HG02943 (cell line): ENCODE measurements around the gene HOXC12.

ENCODE experiments used
- ATAC-seq: cut with Tn5 transposase; IDR thresholded peaks from one replicate; pipeline ENCODE4 v1.9.1; 2021; ENCODE audit warnings: mild to moderate bottlenecking, low read depth, moderate library complexity; ENCODE audit not compliant: unreplicated experiment

The HOXC12 gene

GRCh38 chr12:53955036-53955775 is 503 bp downstream of the HOXC12 start:
- no peak for ATAC-seq

GRCh38 chr12:53955776-53956250 is 1.1 kb downstream of the HOXC12 start:
- ATAC-seq, result no peak

- no peak for ATAC-seq
Measured at GRCh38 chr12:53956251-53956887, 1.7 kb downstream of the HOXC12 start.

- no peak for ATAC-seq
Measured at GRCh38 chr12:53956914-53957536, 2.3 kb downstream of the HOXC12 start.

GRCh38 chr12:53958128-53958527 is 3.4 kb downstream of the HOXC12 start:
- no peak for ATAC-seq

- no peak for ATAC-seq
Measured at GRCh38 chr12:53959314-53959713, 4.6 kb downstream of the HOXC12 start.

GRCh38 chr12:53960187-53961024 is 5.7 kb downstream of the HOXC12 start:
- ATAC-seq, result no peak

GRCh38 chr12:53961025-53961761 is 6.5 kb downstream of the HOXC12 start:
- ATAC-seq, result no peak

- ATAC-seq, result no peak
Measured at GRCh38 chr12:53963005-53963404, 8.3 kb downstream of the HOXC12 start.

- no peak for ATAC-seq
Measured at GRCh38 chr12:53963434-53964314, 9.0 kb downstream of the HOXC12 start.

- ATAC-seq, result no peak
Measured at GRCh38 chr12:53964315-53964713, 9.6 kb downstream of the HOXC12 start.

- no peak for ATAC-seq
Measured at GRCh38 chr12:53965281-53966084, 10.8 kb downstream of the HOXC12 start.

- ATAC-seq, result no peak
Measured at GRCh38 chr12:53966085-53966384, 11.3 kb downstream of the HOXC12 start.

- ATAC-seq, result no peak
Measured at GRCh38 chr12:53966385-53967133, 11.9 kb downstream of the HOXC12 start.

GRCh38 chr12:53967421-53967925 is 12.8 kb downstream of the HOXC12 start:
- no peak for ATAC-seq

GRCh38 chr12:53968214-53969127 is 13.8 kb downstream of the HOXC12 start:
- no peak for ATAC-seq
